UCSD-AML1 (cell line): ENCODE results near the gene PRR14.
A peak's percentile ranks its signal among the peaks of the same experiment; 100 is the strongest.
"Not testable (repeated sequence)": the region's sequence is repeated elsewhere in the genome, so short reads cannot be mapped to it uniquely, and the experiment has no call there.

ENCODE experiments used
- DNase-seq: peaks from one replicate; lab custom pipeline; 2025; ENCODE audit not compliant: unreplicated experiment; lab: John Stamatoyannopoulos, UW

The PRR14 gene

DNA sequence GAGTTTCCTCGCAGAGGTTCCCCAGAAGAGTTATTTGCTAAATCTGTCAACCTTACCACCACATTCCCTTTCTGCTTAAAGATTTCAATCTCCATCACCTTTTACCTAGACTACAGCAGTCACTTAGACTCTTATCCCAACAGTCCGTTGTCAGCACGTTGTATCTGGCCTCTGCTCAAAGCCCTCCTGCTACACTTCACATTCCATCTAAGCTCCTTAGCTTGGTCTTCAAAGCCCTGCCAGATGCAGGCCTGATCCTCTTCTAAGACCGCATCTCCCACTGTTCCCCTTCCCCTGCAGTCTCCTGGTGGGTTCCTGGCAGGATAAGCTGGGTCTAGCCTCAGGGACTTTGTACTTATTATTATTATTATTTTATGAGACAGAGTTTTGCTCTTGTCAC is 37.9 kb downstream of the PRR14 start:
- DNase-seq: no peak

DNA sequence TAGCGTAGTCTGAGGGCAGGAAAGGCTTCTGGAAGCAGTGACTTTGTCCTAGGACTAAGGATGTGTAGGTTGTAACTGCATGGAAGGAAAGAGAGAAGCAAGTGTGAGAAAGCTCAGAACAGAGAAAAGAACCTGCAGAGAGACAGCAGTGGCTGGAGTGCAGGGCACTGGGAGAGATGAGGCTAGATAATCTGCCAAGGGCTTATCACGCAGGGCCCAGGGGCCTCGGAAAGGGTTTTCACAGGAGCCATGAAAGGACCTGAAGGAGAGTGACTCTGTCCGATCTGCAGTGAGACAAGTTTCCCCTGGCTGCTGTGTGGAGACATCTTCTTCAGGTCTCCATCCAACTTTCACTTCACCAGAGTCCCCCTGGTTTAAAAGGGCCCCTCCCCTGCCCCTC is 41.1 kb downstream of the PRR14 start:
- DNase-seq: no peak

GRCh38 chr16:30692396-30693064 is 41.8 kb downstream of the PRR14 start:
- no peak for DNase-seq

DNA sequence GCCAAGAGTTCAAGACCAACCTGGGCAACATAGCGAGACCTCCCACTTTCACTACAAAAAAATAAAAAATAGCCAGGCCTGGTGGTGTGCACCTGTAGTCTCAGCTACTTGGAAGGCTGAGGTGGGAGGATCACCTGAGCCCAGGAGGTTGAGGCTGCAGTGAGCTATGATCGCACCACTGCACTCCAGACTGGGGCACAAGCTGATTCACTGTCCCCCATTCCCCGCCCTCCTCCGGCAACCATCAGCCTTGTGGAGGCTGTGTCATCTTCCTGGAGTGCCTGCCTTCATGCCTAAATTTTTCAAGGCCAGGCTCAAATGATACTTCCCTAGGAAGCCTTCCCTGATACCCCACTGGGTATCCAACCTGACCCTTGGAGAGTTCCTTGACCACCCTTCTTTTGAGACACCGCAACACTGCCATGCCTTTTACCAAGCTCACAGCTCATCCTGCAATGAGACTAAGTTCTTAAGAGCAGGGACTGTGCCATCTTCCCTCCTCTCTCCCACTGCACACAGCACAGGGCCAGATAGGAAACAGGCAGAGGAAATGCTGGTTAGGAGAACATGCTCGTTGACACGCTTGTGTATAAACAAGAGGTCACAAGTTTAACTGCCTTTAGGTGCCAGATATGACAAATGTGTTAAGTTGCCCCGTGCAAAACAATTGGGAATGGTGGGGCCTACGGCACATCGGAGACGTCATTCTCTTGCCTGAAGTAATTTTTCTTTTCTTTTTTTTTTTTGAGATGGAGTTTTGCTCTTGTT is 44.4 kb downstream of the PRR14 start:
- DNase-seq: peak; percentile 37

DNA sequence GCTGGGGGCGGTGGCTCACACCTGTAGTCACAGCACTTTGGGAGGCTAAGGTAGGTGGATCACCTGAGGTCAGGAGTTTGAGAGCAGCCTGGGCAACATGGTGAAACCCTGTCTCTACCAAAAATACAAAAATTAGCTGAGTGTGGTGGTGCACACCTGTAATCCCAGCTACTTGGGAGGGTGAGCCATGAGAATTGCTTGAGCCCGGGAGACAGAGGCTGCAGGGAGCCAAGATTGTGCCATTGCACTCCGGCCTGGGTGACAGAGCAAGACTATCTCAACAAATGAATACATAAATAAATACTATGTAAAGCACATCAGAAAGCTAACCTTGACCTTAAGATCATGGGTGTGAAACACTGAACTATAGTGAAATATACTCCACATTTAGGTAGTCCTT is 45.9 kb downstream of the PRR14 start:
- not testable (repeated sequence) for DNase-seq

GRCh38 chr16:30697264-30698138 is 46.7 kb downstream of the PRR14 start:
- DNase-seq: no peak

GRCh38 chr16:30698139-30698815 is 47.5 kb downstream of the PRR14 start:
- peak; percentile 96 for DNase-seq

DNA sequence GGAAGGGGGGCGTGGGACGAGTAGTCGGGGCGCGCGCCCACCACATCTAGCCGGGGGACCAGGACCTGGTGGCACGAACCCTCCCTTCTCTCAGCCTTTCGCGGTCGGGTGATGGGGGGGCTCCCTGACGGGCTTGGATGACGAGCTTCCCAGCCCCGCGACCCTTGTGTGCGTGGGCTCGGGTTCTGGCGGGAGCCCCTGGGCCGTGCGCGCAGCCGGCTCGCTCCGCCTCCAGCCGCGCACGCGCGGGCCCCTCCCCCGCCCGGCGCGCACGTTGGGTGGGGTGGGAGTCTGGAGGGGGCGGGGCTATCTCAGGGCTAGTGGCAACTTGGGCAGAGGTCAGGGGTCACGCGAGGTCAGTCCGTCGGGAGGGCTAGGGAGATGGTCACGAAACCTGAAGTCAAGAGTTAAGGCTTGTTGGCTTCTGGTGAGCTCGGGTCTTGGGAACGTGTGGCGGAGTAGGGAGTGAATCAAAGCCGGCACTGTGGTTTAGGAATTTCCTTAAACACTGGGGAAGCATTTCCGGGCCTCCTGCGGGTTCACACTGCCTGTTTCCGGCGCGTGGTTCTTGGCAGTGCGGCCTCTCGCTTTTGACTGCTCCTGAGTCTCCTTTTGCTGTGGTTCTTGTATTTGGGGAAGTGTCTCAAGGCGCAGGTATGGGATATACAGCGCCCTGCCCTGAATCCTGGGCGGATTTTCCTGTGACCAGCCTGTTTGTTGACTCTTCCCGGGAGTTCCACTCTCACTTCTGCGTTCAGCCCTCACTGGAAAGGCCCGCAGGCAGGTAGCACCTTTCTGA is 48.3 kb downstream of the PRR14 start, which contains the start of gene SRCAP:
Gene SRCAP, plus strand, starts transcription at position 356 of the 799 bp plus-strand sequence. CDS start 1,654 bp downstream, outside the sequence.
- DNase-seq: peak; percentile 91

- no peak for DNase-seq
Measured at GRCh38 chr16:30699615-30700099, 48.9 kb downstream of the PRR14 start.

GRCh38 chr16:30700491-30700890 is 49.7 kb downstream of the PRR14 start:
- DNase-seq: no peak

- no peak for DNase-seq
Measured at GRCh38 chr16:30700971-30701370, 50.2 kb downstream of the PRR14 start.

DNA sequence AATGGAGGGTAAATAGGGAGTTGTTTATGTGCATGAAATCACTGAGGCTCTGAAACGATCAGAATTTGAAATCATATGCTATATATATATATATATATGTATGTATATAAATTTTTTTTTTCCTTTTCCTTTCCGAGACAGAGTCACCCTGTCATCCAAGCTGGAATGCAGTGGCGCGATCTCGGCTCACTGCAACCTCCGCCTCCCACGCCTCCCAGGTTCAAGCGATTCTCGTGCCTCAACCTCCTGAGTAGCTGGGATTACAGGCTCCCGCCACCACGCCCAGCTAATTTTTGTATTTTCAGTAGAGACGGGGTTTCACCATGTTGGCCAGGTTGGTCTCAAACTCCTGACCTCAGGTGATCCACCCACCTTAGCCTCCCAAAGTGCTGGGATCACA is 52.3 kb downstream of the PRR14 start:
- DNase-seq: not testable (repeated sequence)

DNA sequence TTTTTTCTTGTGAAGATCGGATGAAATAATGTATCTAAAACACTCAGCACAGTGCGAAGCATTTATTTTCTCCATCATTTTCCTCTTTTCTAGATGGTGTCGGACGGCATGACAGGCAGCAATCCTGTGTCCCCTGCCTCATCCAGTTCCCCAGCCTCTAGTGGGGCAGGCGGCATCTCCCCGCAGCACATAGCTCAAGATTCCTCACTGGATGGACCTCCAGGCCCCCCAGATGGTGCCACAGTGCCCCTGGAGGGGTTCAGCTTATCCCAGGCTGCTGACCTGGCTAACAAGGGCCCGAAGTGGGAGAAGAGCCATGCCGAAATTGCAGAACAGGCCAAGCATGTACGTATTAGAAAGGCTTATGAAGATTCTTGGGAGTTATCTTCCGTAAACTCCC is 53.2 kb downstream of the PRR14 start:
- DNase-seq: no peak
